ENCODE results near the gene COMMD8.
"Not testable (repeated sequence)": the region's sequence is repeated elsewhere in the genome, so short reads cannot be mapped to it uniquely, and the experiment has no call there.

COMMD8 gene

DNA sequence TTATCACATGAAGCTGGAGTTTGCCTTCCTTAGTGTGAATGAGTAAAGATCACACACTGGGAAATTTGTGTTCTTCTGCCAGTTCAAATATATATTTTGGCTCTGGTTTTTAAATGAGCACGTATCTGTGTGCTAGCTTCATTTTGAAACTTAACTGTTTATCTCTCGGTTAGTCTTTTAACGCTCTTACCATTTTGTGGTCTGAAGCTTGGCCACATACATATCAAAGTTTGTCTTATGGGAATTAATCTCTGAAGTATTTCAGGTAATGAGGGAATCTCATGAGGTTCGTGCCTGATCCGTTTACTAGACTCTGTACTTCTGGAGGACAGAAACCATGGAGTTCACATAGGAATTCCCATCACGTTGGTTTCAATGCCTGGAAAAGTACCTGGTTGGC lies 35.4 kb upstream of the COMMD8 start:
- ChIA-PET POLR2A (ENCODE audit: low non-redundant PET) (no interaction called here), CTCF (interaction anchor here (0.7 kb wide), 1 partner anchor 13 kb away, joined by 4 read pairs; no protein-coding TSS in a partner anchor)
- no peak for DNase-seq (ENCODE audit: low spot score)
- TF ChIP-seq, protein P1, sequence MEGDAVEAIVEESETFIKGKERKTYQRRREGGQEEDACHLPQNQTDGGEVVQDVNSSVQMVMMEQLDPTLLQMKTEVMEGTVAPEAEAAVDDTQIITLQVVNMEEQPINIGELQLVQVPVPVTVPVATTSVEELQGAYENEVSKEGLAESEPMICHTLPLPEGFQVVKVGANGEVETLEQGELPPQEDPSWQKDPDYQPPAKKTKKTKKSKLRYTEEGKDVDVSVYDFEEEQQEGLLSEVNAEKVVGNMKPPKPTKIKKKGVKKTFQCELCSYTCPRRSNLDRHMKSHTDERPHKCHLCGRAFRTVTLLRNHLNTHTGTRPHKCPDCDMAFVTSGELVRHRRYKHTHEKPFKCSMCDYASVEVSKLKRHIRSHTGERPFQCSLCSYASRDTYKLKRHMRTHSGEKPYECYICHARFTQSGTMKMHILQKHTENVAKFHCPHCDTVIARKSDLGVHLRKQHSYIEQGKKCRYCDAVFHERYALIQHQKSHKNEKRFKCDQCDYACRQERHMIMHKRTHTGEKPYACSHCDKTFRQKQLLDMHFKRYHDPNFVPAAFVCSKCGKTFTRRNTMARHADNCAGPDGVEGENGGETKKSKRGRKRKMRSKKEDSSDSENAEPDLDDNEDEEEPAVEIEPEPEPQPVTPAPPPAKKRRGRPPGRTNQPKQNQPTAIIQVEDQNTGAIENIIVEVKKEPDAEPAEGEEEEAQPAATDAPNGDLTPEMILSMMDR (conservative IDR thresholded peaks at IDR 0.05; ENCODE audit: low read depth) = no peak
- no peak overlapping the region for H3K27ac ChIP-seq

DNA sequence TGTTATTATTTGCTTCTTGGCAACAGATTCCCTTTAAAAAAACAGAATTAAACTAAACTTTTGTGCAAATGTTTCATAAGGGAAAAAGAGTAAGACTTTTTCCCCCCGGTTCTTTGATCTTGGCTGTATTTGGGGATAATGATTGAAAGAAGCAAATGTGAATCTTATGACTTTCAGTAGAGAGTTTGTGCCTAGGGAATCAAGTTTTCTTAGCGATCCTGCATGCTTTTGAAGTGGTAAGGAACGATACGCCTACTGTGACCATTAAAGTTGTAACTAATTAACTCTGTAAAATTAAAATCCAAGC lies 30.6 kb upstream of the COMMD8 start:
- no peak for DNase-seq (ENCODE audit: low spot score)
- TF ChIP-seq, protein P1 (conservative IDR thresholded peaks at IDR 0.05; ENCODE audit: low read depth) = no peak
- ChIA-PET CTCF (no interaction called here), POLR2A (ENCODE audit: low non-redundant PET) (no interaction called here)
- no peak overlapping the region for H3K27ac ChIP-seq

- TF ChIP-seq, protein P1 (conservative IDR thresholded peaks at IDR 0.05; ENCODE audit: low read depth) = no peak
- H3K27ac ChIP-seq = no peak overlapping the region
- ChIA-PET POLR2A (ENCODE audit: low non-redundant PET) (no interaction called here), CTCF (no interaction called here)
- DNase-seq (ENCODE audit: low spot score) = no peak
These were observed 30.0 kb upstream of the COMMD8 start for GRCh38 chr4:47493238-47494123.

GRCh38 chr4:47490550-47490949 lies 27.0 kb upstream of the COMMD8 start:
- peak; percentile 27 for DNase-seq (ENCODE audit: low spot score)
- POLR2A ChIA-PET (ENCODE audit: low non-redundant PET) = no interaction called here
- H3K27ac ChIP-seq = no peak overlapping the region
- CTCF ChIA-PET = interaction anchor here (0.7 kb wide), 1 partner anchor 19 kb away, joined by 4 read pairs; no protein-coding TSS in a partner anchor
- TF ChIP-seq, protein P1 (conservative IDR thresholded peaks at IDR 0.05; ENCODE audit: low read depth) = peak; percentile 18; the same call in 1 of the 2 replicates

- ChIA-PET POLR2A (ENCODE audit: low non-redundant PET) (no interaction called here), CTCF (interaction anchor here (0.6 kb wide), 2 partner anchors 11 to 160 kb away, joined by 3 read pairs; no protein-coding TSS in a partner anchor)
- DNase-seq (ENCODE audit: low spot score) = no peak
- H3K27ac ChIP-seq = no peak overlapping the region
- TF ChIP-seq, protein P1 (conservative IDR thresholded peaks at IDR 0.05; ENCODE audit: low read depth) = no peak
These were observed 25.2 kb upstream of the COMMD8 start for GRCh38 chr4:47488706-47489105.

GRCh38 chr4:47486727-47487126 lies 23.2 kb upstream of the COMMD8 start:
- CTCF ChIA-PET; H3K27ac ChIP-seq; POLR2A ChIA-PET (ENCODE audit: low non-redundant PET); DNase-seq (ENCODE audit: low spot score): not testable (repeated sequence)

DNA sequence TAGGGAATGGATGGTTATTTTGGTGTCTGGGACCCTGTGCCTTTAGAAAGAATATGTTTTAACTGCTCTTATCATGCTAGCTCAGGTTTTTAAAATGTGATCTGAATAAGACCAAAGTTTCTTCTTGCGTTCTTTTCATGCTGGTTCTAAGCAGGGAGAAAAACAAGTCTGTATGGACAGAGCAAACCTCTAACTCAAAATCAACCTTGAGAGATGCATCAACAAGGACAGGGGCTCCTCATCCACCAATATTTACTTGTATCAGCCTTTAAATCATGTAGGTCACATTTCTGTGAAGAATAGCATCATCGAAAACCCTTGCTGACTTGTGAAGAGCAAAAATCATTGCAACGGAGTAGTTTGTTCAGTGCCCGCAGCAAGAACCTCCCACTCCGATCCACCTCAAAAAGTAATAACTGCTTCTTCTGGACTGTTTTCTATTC lies 22.8 kb upstream of the COMMD8 start:
- TF ChIP-seq, protein P1 (conservative IDR thresholded peaks at IDR 0.05; ENCODE audit: low read depth) = no peak
- no peak overlapping the region for H3K27ac ChIP-seq
- CTCF ChIA-PET = no interaction called here
- DNase-seq (ENCODE audit: low spot score) = no peak
- POLR2A ChIA-PET (ENCODE audit: low non-redundant PET) = no interaction called here
